WTC11 (cell line): ENCODE results near the gene GLB1L3. TPM values are rescaled to one million over a fixed set of nuclear protein-coding genes. Genes with fewer than 3 reads are reported as not detected.
A peak's percentile ranks its signal among the peaks of the same experiment; 100 is the strongest.

Experiments used
- ATAC-seq: fragments of 200-7000 bp; cut with Tn5 transposase; 2 replicates; pipeline ENCODE4 v1.10.0; 2021; ENCODE audit warnings: mild to moderate bottlenecking, moderate library complexity
- CTCF ChIA-PET: fragments of 300-600 bp; sonication (Branson Sonifier 250); formaldehyde crosslinking; loops from one replicate; lab custom pipeline; 2021; ENCODE audit warnings: antibody characterized with exemption; lab: Charles Lee
- POLR2A ChIA-PET: fragments of 350-600 bp; sonication (Branson Sonifier 250); formaldehyde crosslinking; loops from one replicate; lab custom pipeline; 2021; ENCODE audit warnings: antibody characterized with exemption; lab: Charles Lee
- DNase-seq: peaks from one replicate; pipeline ENCODE4 v3.0.0; 2021; ENCODE audit warnings: low spot score
- H3K27ac Mint-ChIP-seq: 2 replicates; pipeline ENCODE4 v1.8.0; 2021; ENCODE audit warnings: mixed read lengths
- H3K27me3 Mint-ChIP-seq: 2 replicates; pipeline ENCODE4 v1.8.0; 2021; ENCODE audit warnings: low read depth, mild to moderate bottlenecking, moderate library complexity, mixed read lengths
- H3K36me3 Mint-ChIP-seq: 2 replicates; pipeline ENCODE4 v1.8.0; 2021; ENCODE audit warnings: mixed read lengths
- H3K4me1 Mint-ChIP-seq: 2 replicates; pipeline ENCODE4 v1.8.0; 2022; ENCODE audit warnings: mixed read lengths
- H3K4me3 Mint-ChIP-seq: 2 replicates; pipeline ENCODE4 v1.8.0; 2021; ENCODE audit warnings: mild to moderate bottlenecking, moderate library complexity, mixed read lengths
- H3K9me3 Mint-ChIP-seq: 2 replicates; pipeline ENCODE4 v1.8.0; 2021; ENCODE audit warnings: mixed read lengths
- ATF1 ChIP-seq: sonication (generic); formaldehyde crosslinking; IDR thresholded peaks from 2 replicates; pipeline ENCODE4 v1.8.1; 2023; ENCODE audit warnings: mild to moderate bottlenecking, moderate library complexity, missing genetic modification reagents
- CREB1 ChIP-seq: sonication (generic); formaldehyde crosslinking; IDR thresholded peaks from 2 replicates; pipeline ENCODE4 v1.8.0; 2023; ENCODE audit warnings: mild to moderate bottlenecking, missing genetic modification reagents
- E2F4 ChIP-seq: sonication (generic); formaldehyde crosslinking; IDR thresholded peaks from 2 replicates; pipeline ENCODE4 v1.8.1; 2022; ENCODE audit warnings: low read depth, mild to moderate bottlenecking, moderate library complexity, missing genetic modification reagents, borderline replicate concordance
- ERG ChIP-seq: fragments of 250-450 bp; sonication (Bioruptor Pico); IDR thresholded peaks from 2 replicates; pipeline ENCODE4 v1.8.0; 2021; ENCODE audit warnings: mild to moderate bottlenecking
- ETV6 ChIP-seq: sonication (generic); formaldehyde crosslinking; IDR thresholded peaks from 2 replicates; pipeline ENCODE4 v1.8.1; 2022; ENCODE audit warnings: mild to moderate bottlenecking, missing genetic modification reagents
- FOXJ3 ChIP-seq: sonication (generic); formaldehyde crosslinking; IDR thresholded peaks from 2 replicates; pipeline ENCODE4 v1.9.0; 2021; ENCODE audit warnings: missing genetic modification reagents, mild to moderate bottlenecking, borderline replicate concordance
- KAT7 ChIP-seq: sonication (generic); formaldehyde crosslinking; IDR thresholded peaks from 2 replicates; pipeline ENCODE4 v1.8.1; 2023; ENCODE audit warnings: missing genetic modification reagents, mild to moderate bottlenecking, borderline replicate concordance
- MXD4 ChIP-seq: fragments of 250-450 bp; sonication (Bioruptor Pico); IDR thresholded peaks from 2 replicates; pipeline ENCODE4 v1.8.0; 2021; ENCODE audit warnings: mild to moderate bottlenecking, moderate library complexity, borderline replicate concordance
- NFATC4 ChIP-seq: fragments of 250-450 bp; sonication (Bioruptor Pico); IDR thresholded peaks from 2 replicates; pipeline ENCODE4 v1.9.0; 2021; ENCODE audit warnings: mild to moderate bottlenecking
- NFYB ChIP-seq: sonication (generic); formaldehyde crosslinking; conservative IDR thresholded peaks from 2 replicates; pipeline ENCODE4 v1.8.0; 2022; ENCODE audit warnings: low read depth, missing genetic modification reagents
- NR2C2 ChIP-seq: sonication (generic); formaldehyde crosslinking; IDR thresholded peaks from 2 replicates; pipeline ENCODE4 v1.8.0; 2022; ENCODE audit warnings: mild to moderate bottlenecking, missing genetic modification reagents
- PRDM15 ChIP-seq: sonication (generic); formaldehyde crosslinking; IDR thresholded peaks from 2 replicates; pipeline ENCODE4 v1.8.0; 2022; ENCODE audit warnings: missing genetic modification reagents
- SMAD4 ChIP-seq: sonication (generic); formaldehyde crosslinking; IDR thresholded peaks from 2 replicates; pipeline ENCODE4 v1.8.0; 2022; ENCODE audit warnings: mild to moderate bottlenecking, missing genetic modification reagents
- TCF7 ChIP-seq: sonication (generic); formaldehyde crosslinking; IDR thresholded peaks from 2 replicates; pipeline ENCODE4 v1.8.0; 2022; ENCODE audit warnings: mild to moderate bottlenecking, low read depth, missing genetic modification reagents, moderate library complexity
- TEAD1 ChIP-seq: sonication (generic); formaldehyde crosslinking; IDR thresholded peaks from 2 replicates; pipeline ENCODE4 v1.8.0; 2022; ENCODE audit warnings: mild to moderate bottlenecking, missing genetic modification reagents
- TP53 ChIP-seq: sonication (generic); formaldehyde crosslinking; IDR thresholded peaks from 2 replicates; pipeline ENCODE4 v1.8.1; 2023; ENCODE audit warnings: mild to moderate bottlenecking, missing genetic modification reagents
- ZBTB21 ChIP-seq: sonication (generic); formaldehyde crosslinking; IDR thresholded peaks from 2 replicates; pipeline ENCODE4 v1.8.1; 2023; ENCODE audit warnings: mild to moderate bottlenecking, missing genetic modification reagents, borderline replicate concordance
- ZNF138 ChIP-seq: sonication (generic); formaldehyde crosslinking; conservative IDR thresholded peaks from 2 replicates; pipeline ENCODE4 v1.8.1; 2022; ENCODE audit warnings: mild to moderate bottlenecking, moderate library complexity, missing genetic modification reagents
- ZNF671 ChIP-seq: fragments of 250-450 bp; sonication (Bioruptor Pico); IDR thresholded peaks from 2 replicates; pipeline ENCODE4 v1.8.0; 2021; ENCODE audit warnings: mild to moderate bottlenecking
- total RNA-seq: library from RNA; stranded (reverse); gene quantifications from 3 replicates; pipeline ENCODE4 v1.2.3, GENCODE V29; 2021
- TF ChIP-seq, protein P1 (sequence below): sonication (generic); formaldehyde crosslinking; conservative IDR thresholded peaks from 2 replicates; pipeline ENCODE4 v1.8.1; 2022; ENCODE audit warnings: mild to moderate bottlenecking, missing genetic modification reagents
- TF ChIP-seq, protein P2 (sequence below): fragments of 250-450 bp; sonication (Bioruptor Pico); conservative IDR thresholded peaks from 2 replicates; pipeline ENCODE4 v1.9.0; 2021; ENCODE audit warnings: mild to moderate bottlenecking

The GLB1L3 gene
- total RNA-seq, 1 experiment from 2014 or later: 50.2 TPM

GRCh38 chr11:134290646-134291045 lies 14.5 kb downstream of the GLB1L3 start:
- H3K9me3 Mint-ChIP-seq: peaks cover 1% of the 10 kb centered on the region; the same call in 1 of the 2 replicates
- TF ChIP-seq SMAD4 (CRISPR knock-in tag) (no peak), ERG (no peak), KAT7 (CRISPR knock-in tag) (no peak), ZNF671 (CRISPR knock-in tag) (no peak), TP53 (no peak), ZBTB21 (no peak), E2F4 (CRISPR knock-in tag) (no peak), ATF1 (CRISPR knock-in tag) (no peak), NFATC4 (CRISPR knock-in tag) (no peak), TCF7 (CRISPR knock-in tag) (no peak)
- H3K4me1 Mint-ChIP-seq: peaks cover 20% of the 10 kb centered on the region
- no peaks in the 10 kb centered on the region for H3K27me3 Mint-ChIP-seq
- no peak overlapping the region for H3K4me3 Mint-ChIP-seq
- peaks cover 64% of the 10 kb centered on the region for H3K36me3 Mint-ChIP-seq
- ATAC-seq: no peak
- no peak for DNase-seq
- ChIA-PET CTCF (no interaction called here), POLR2A (no interaction called here)
- H3K27ac Mint-ChIP-seq: peak overlapping the region; percentile 72; the same call in 1 of the 2 replicates

GRCh38 chr11:134291196-134291595 lies 15.0 kb downstream of the GLB1L3 start:
- peaks cover 4% of the 10 kb centered on the region; the same call in 1 of the 2 replicates for H3K9me3 Mint-ChIP-seq
- peaks cover 62% of the 10 kb centered on the region for H3K36me3 Mint-ChIP-seq
- DNase-seq (no peak), ATAC-seq (no peak)
- H3K4me1 Mint-ChIP-seq: peaks cover 20% of the 10 kb centered on the region
- peak overlapping the region; percentile 72; the same call in 1 of the 2 replicates for H3K27ac Mint-ChIP-seq
- no peaks in the 10 kb centered on the region for H3K27me3 Mint-ChIP-seq
- H3K4me3 Mint-ChIP-seq: no peak overlapping the region
- ChIA-PET CTCF (interaction anchor here (0.7 kb wide), 1 partner anchor 9 kb away, joined by 3 read pairs; no protein-coding TSS in a partner anchor), POLR2A (no interaction called here)
- TF ChIP-seq NFYB (CRISPR knock-in tag): no peak
- no peak for TF ChIP-seq TEAD1 (CRISPR knock-in tag)
- TF ChIP-seq MXD4 (CRISPR knock-in tag): no peak
- no peak for TF ChIP-seq CREB1 (CRISPR knock-in tag)
- TF ChIP-seq ATF1 (CRISPR knock-in tag): no peak
- TF ChIP-seq ETV6 (CRISPR knock-in tag): no peak
- no peak for TF ChIP-seq PRDM15
- TF ChIP-seq ZNF138: no peak
- no peak for TF ChIP-seq FOXJ3 (CRISPR knock-in tag)

GRCh38 chr11:134292661-134293060 lies 16.5 kb downstream of the GLB1L3 start:
- Mint-ChIP-seq H3K27me3 (no peaks in the 10 kb centered on the region), H3K36me3 (peaks cover 60% of the 10 kb centered on the region), H3K27ac (peak overlapping the region; percentile 84), H3K4me3 (no peak overlapping the region), H3K4me1 (peaks cover 17% of the 10 kb centered on the region), H3K9me3 (peaks cover 4% of the 10 kb centered on the region; the same call in 1 of the 2 replicates)
- CTCF ChIA-PET: no interaction called here
- ATAC-seq (no peak), DNase-seq (no peak)
- POLR2A ChIA-PET: no interaction called here
- TF ChIP-seq, protein P1, sequence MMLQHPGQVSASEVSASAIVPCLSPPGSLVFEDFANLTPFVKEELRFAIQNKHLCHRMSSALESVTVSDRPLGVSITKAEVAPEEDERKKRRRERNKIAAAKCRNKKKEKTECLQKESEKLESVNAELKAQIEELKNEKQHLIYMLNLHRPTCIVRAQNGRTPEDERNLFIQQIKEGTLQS: no peak
- TF ChIP-seq, protein P2, sequence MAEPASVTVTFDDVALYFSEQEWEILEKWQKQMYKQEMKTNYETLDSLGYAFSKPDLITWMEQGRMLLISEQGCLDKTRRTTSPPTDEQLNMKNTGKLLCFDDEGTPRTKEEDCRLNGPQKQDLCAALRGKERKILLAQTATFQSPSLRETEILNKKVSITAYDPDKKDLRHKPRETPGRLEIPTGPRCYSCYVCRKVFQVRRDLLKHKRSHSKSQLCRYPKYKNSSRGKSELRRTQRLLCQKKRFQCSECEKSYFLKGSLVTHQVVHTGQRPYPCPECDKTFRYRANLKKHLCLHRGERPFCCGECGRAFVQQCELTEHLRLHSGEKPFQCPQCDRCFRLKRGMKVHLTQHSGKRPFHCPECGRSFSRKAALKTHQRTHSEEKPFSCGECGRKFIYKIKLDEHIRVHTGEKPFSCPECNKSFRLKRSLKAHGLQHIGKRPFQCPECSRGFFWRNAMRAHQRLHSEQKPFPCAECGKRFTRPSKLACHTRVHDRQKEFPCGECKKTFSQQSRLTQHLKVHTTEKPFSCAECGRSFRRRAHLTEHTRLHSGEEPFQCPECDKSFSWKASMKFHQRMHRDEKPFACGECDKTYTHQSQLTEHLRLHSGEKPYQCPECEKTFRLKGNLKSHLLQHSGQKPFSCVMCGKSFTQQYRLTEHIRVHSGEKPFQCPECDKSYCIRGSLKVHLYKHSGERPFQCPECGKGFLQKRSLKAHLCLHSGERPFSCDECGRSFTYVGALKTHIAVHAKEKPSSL (CRISPR knock-in tag): no peak
- no peak for TF ChIP-seq NR2C2 (CRISPR knock-in tag)
